Fibroblast of the aortic adventitia (primary cell): ENCODE results near the gene EGR4. TPM values are rescaled to one million over a fixed set of nuclear protein-coding genes. Genes with fewer than 3 reads are reported as not detected.
A peak's percentile ranks its signal among the peaks of the same experiment; 100 is the strongest.

Source experiments
- DNase-seq: peaks from one replicate; pipeline ENCODE4 v3.0.0-alpha.2; 2010; ENCODE audit warnings: low read depth
- H3K4me3 ChIP-seq: 2 replicates; pipeline ENCODE4 v1.5.1; 2011; ENCODE audit warnings: low read depth, mild to moderate bottlenecking, control low read depth, low read length, moderate library complexity
- total RNA-seq: library from RNA; depleted of rRNA; stranded (reverse); fragments of >200 nt; gene quantifications from 2 replicates; pipeline ENCODE4 v1.2.3, GENCODE V29; 2012; ENCODE audit warnings: low replicate concordance
- TF ChIP-seq, protein P1 (sequence below): IDR thresholded peaks from 2 replicates; pipeline ENCODE4 v1.5.1; 2011; ENCODE audit warnings: mild to moderate bottlenecking, low read length, control low read depth, inconsistent platforms; ENCODE audit not compliant: insufficient read depth

The EGR4 gene
- total RNA-seq, 1 donor = not detected

DNA sequence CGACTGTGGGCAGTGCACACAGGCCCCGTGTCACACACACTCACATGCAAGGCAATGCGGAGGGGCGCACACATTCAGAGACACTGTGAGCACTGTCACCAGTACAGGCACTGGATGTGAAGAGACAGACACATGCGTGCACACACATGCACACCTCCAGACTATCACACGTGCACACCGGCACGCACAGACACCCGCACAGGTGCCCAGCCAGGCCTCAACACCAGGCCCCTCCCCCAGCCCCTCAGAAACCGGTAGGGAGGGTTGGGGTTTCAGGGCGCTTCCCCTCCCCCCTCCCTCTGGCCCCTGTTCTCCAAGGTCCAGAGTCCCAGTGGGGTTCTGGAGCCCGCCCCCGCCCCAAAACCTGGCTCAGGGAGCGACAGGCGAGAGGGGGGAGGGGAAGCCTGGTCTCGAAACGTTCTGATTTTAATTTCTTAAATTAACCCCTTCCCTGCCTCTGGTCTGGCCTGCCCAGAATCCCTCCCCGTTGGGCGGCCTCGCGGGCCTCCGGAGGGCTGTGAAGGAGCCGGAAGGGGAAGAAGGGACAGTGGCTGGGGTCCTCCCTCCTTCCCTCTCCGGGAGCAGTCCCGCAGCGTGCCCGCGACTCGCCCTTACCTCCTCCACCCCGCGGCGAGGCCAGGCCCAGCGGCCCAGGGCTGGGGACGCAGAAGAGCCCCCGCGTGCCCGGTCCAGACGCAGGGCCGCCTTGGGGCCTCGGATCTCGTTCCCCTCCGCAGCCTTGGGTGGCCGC, 9.6 kb downstream of the EGR4 start:
- DNase-seq = no peak
- peak overlapping the region; percentile 63 for H3K4me3 ChIP-seq
- TF ChIP-seq, protein P1, sequence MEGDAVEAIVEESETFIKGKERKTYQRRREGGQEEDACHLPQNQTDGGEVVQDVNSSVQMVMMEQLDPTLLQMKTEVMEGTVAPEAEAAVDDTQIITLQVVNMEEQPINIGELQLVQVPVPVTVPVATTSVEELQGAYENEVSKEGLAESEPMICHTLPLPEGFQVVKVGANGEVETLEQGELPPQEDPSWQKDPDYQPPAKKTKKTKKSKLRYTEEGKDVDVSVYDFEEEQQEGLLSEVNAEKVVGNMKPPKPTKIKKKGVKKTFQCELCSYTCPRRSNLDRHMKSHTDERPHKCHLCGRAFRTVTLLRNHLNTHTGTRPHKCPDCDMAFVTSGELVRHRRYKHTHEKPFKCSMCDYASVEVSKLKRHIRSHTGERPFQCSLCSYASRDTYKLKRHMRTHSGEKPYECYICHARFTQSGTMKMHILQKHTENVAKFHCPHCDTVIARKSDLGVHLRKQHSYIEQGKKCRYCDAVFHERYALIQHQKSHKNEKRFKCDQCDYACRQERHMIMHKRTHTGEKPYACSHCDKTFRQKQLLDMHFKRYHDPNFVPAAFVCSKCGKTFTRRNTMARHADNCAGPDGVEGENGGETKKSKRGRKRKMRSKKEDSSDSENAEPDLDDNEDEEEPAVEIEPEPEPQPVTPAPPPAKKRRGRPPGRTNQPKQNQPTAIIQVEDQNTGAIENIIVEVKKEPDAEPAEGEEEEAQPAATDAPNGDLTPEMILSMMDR = no peak

DNA sequence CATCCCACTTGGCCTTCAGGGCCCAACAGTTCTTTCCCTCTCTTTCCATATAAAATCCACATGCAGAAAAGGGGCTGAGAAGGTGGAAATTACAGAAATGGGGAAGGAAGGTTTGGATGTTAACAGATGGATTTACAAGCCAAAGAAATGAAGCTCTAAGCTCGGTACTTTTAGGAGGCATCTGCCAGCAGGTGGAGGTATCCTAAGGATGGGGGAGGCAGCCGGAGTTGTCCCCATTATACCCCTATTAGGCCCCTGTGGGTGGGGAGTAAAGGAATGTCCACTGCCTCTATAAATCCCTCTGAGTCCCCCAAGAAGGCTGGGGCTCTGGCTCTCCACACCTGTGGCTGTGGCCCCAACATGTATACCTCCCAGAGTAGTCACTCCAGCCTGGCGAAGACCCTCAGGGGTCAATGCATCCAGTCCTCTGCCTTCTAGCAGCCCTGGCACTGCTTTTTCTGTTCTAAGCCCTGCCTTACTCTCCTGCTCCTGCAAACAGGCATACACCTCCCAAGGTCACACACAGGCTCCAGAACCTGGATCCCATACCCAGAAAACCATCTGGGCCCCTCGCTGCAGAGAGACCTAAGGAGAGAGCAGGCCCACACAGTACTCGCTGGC, 10.3 kb downstream of the EGR4 start:
- H3K4me3 ChIP-seq = no peak overlapping the region
- no peak for DNase-seq
- TF ChIP-seq, protein P1 = no peak

DNA sequence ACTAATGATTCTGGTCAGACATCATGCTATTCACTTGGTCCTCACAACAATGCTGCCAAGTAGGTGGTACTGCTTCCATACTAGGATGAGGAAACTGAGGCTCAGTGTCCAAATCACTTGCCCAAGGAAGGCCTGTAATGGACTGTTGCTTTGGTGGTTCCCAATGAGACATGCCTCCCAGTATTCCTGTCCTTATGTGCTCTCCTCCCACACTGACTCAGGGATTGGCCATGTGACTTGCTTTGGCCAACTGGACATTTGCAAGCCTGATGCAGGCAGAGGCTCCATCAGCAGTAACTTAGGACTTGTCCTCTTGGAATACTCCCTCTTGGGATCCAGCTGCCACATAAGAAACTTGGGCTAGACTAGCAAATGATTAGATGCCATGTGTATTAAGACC, 12.1 kb downstream of the EGR4 start:
- H3K4me3 ChIP-seq = no peak overlapping the region
- no peak for DNase-seq
- TF ChIP-seq, protein P1 = no peak

DNA sequence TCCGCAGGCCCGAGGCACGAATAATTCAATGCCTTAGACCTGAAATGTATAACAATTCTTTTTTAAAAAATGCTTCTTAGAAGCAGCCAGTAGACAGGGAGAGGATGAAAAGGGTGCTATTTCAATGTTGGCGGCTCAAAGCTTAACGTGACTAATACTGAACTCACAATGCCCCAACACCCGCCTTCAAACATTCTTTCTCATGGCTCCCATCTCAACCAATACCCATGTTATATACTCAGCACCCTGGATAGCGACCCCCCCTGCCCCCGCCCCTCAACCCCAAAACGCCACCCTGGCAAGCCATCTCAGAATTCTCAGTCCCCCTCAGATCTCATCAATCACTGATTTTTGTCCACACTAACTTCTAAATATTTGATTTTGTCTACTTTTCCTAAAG, 13.5 kb downstream of the EGR4 start:
- no peak overlapping the region for H3K4me3 ChIP-seq
- TF ChIP-seq, protein P1 = no peak
- no peak for DNase-seq

DNA sequence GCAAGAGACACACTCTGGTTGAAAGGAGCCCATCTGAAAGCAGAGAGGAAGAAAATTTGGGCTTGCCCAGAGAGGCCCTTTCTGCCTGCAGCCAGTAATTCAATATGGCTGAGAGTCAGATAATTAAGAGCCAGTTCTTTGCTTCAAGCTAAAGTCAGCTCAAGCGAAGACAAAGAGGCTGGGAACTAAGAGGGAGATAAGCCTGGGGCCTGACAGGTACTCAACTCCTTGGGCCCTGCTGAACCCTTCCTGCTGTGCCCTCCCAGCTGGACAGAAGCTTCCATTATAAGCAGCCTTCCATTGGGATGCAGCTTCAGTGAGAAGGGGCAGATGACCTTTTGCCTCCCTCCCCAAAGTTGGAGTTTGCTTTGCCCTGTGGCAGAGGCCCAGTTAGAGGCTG, 21.1 kb downstream of the EGR4 start:
- DNase-seq = no peak
- TF ChIP-seq, protein P1 = no peak
- H3K4me3 ChIP-seq = no peak overlapping the region

DNA sequence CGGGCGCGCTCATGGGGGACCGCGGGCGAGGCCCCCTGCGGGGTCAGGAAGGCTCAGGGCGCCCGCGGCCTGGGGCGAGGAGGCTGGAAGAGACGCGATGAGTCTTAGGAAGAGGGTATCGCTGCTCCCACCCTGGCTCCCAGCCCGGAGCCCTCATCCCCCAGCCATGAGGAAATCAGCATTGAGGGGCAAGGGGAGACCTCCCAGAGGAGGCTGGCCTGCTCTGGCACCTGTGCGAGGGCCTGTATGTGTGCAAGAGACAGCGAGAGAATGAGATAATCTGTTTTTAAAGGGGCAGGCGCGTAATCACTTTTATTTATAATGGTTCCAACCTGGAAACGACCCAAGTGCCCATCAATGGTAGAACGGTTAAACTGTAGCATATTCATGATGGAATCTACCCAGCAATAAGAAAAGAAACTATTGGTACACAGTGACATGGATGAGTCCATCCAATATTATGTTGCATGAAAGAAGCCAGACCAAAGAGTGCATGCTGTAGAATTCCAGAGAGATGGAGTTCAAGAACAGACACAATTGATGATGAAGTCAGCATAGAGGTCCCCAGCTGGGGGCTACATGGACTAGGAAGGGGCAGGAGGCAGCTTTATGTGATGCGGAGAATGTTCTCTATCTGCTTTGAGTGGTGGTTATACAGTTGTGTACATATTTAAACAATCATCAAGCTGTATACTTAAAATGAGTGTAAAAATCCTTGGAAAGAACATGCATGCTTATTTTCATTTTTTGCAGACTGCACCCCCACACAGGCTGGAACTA, 23.5 kb downstream of the EGR4 start:
- DNase-seq = no peak
- TF ChIP-seq, protein P1 = no peak

More for the DNA sequence above, 23.5 kb downstream of the EGR4 start:
- H3K4me3 ChIP-seq = no peak overlapping the region
